ENCODE results near the gene CPXM2. TPM values are rescaled to one million over a fixed set of nuclear protein-coding genes. Genes with fewer than 3 reads are reported as not detected.

The CPXM2 gene
- total RNA-seq, 1 donor from 2014 or later = not detected

GRCh38 chr10:123857616-123858015 is 34.0 kb downstream of the CPXM2 start:
- ChIA-PET POLR2A (no interaction called here), CTCF (no interaction called here)
- no peak for TF ChIP-seq CTCF (IDR thresholded peaks at IDR 0.05)
- H3K27ac Mint-ChIP-seq = no peak overlapping the region
- no peaks in the 10 kb centered on the region for H3K9me3 Mint-ChIP-seq
- H3K4me3 Mint-ChIP-seq = no peak overlapping the region
- peaks cover 4% of the 10 kb centered on the region for H3K27me3 Mint-ChIP-seq
- H3K4me1 Mint-ChIP-seq = no peaks in the 10 kb centered on the region
- DNase-seq (no peak), ATAC-seq (ENCODE audit: low read depth) (no peak)
- intact Hi-C loops (cut with micrococcal nuclease) = no loop called here
- no peaks in the 10 kb centered on the region for H3K36me3 Mint-ChIP-seq (ENCODE audit: low read depth)

GRCh38 chr10:123855008-123855684 is 36.5 kb downstream of the CPXM2 start:
- no peak for ATAC-seq (ENCODE audit: low read depth)
- no peak for DNase-seq
- Mint-ChIP-seq H3K9me3 (no peaks in the 10 kb centered on the region), H3K4me3 (no peak overlapping the region), H3K27me3 (peaks cover 7% of the 10 kb centered on the region), H3K4me1 (no peaks in the 10 kb centered on the region), H3K27ac (no peak overlapping the region), H3K36me3 (ENCODE audit: low read depth) (no peaks in the 10 kb centered on the region)
- no peak for TF ChIP-seq CTCF (IDR thresholded peaks at IDR 0.05)
- intact Hi-C loops (cut with micrococcal nuclease) = no loop called here
- POLR2A ChIA-PET = no interaction called here
- CTCF ChIA-PET = no interaction called here

GRCh38 chr10:123854498-123854897 is 37.1 kb downstream of the CPXM2 start:
- Mint-ChIP-seq H3K4me1 (no peaks in the 10 kb centered on the region), H3K9me3 (no peaks in the 10 kb centered on the region), H3K27ac (no peak overlapping the region), H3K27me3 (peaks cover 7% of the 10 kb centered on the region), H3K36me3 (ENCODE audit: low read depth) (no peaks in the 10 kb centered on the region), H3K4me3 (no peak overlapping the region)
- intact Hi-C loops (cut with micrococcal nuclease) = no loop called here
- ChIA-PET POLR2A (no interaction called here), CTCF (no interaction called here)
- no peak for DNase-seq
- ATAC-seq (ENCODE audit: low read depth) = no peak
- TF ChIP-seq CTCF (IDR thresholded peaks at IDR 0.05) = no peak

GRCh38 chr10:123854003-123854402 is 37.6 kb downstream of the CPXM2 start:
- Mint-ChIP-seq H3K27ac (no peak overlapping the region), H3K9me3 (no peaks in the 10 kb centered on the region), H3K36me3 (ENCODE audit: low read depth) (no peaks in the 10 kb centered on the region), H3K27me3 (peaks cover 7% of the 10 kb centered on the region), H3K4me1 (no peaks in the 10 kb centered on the region), H3K4me3 (no peak overlapping the region)
- no peak for TF ChIP-seq CTCF (IDR thresholded peaks at IDR 0.05)
- no peak for ATAC-seq (ENCODE audit: low read depth)
- intact Hi-C loops (cut with micrococcal nuclease) = no loop called here
- POLR2A ChIA-PET = no interaction called here
- no peak for DNase-seq
- CTCF ChIA-PET = no interaction called here

GRCh38 chr10:123852411-123852951 is 39.1 kb downstream of the CPXM2 start:
- DNase-seq = no peak
- TF ChIP-seq CTCF (IDR thresholded peaks at IDR 0.05) = no peak
- H3K4me3 Mint-ChIP-seq = no peak overlapping the region

More at GRCh38 chr10:123852411-123852951, 39.1 kb downstream of the CPXM2 start:
- Mint-ChIP-seq H3K27ac (no peak overlapping the region), H3K4me1 (no peaks in the 10 kb centered on the region), H3K36me3 (ENCODE audit: low read depth) (no peaks in the 10 kb centered on the region), H3K9me3 (no peaks in the 10 kb centered on the region), H3K27me3 (peaks cover 7% of the 10 kb centered on the region)
- ATAC-seq (ENCODE audit: low read depth) = no peak
- ChIA-PET POLR2A (no interaction called here), CTCF (no interaction called here)
- intact Hi-C loops (cut with micrococcal nuclease) = no loop called here
